Keratinocyte (primary cell): ENCODE measurements around the gene HRNR. TPM values are rescaled to one million over a fixed set of nuclear protein-coding genes. Genes with fewer than 3 reads are reported as not detected.
A peak's percentile ranks its signal among the peaks of the same experiment; 100 is the strongest.

Source experiments
- DNase-seq: peaks from one replicate; pipeline ENCODE4 v3.0.0-alpha.2; 2011; ENCODE audit warnings: low read depth, missing footprints, low spot score
- FAIRE-seq: peaks from 2 replicates; lab custom pipeline; 2011; peaks lifted over from hg19 to GRCh38; lab: Jason Lieb, UNC
- H2AFZ ChIP-seq: 2 replicates; pipeline ENCODE4 v1.6.0; 2012; ENCODE audit warnings: low read length, control low read depth, inconsistent platforms; ENCODE audit not compliant: control insufficient read depth
- H3K27ac ChIP-seq: 2 replicates; pipeline ENCODE4 v1.5.1; 2011; ENCODE audit warnings: low read length; ENCODE audit not compliant: control insufficient read depth, insufficient read depth
- H3K27me3 ChIP-seq: 3 replicates; pipeline ENCODE4 v1.6.0; 2011; ENCODE audit warnings: low read length; ENCODE audit not compliant: control insufficient read depth, insufficient read depth; ENCODE audit errors: extremely low read depth
- H3K36me3 ChIP-seq, 2 experiments: 2 replicates in 1 of 2; 3 replicates in 1 of 2; pipeline ENCODE4 v1.5.1; 2011; ENCODE audit warnings: low read length in 2 of 2, mild to moderate bottlenecking in 1 of 2; ENCODE audit not compliant: control insufficient read depth in 2 of 2, insufficient read depth in 2 of 2; ENCODE audit errors: extremely low read depth in 1 of 2
- H3K4me1 ChIP-seq: 3 replicates; pipeline ENCODE4 v1.5.1; 2011; ENCODE audit warnings: low read length; ENCODE audit not compliant: control insufficient read depth, insufficient read depth; ENCODE audit errors: extremely low read depth
- H3K4me2 ChIP-seq: 3 replicates; pipeline ENCODE4 v1.6.0; 2011; ENCODE audit warnings: low read depth, low read length; ENCODE audit not compliant: control insufficient read depth, insufficient read depth; ENCODE audit errors: extremely low read depth
- H3K4me3 ChIP-seq, 3 experiments: fragments of 200-600 bp in 1 of 3; sonication (generic) in 1 of 3; 2 replicates in 2 of 3; 3 replicates in 1 of 3; pipeline ENCODE4 v1.5.1; 2011 to 2016; ENCODE audit warnings: low read length in 3 of 3, mild to moderate bottlenecking in 3 of 3, control low read depth in 2 of 3, inconsistent platforms in 1 of 3, low read depth in 1 of 3, mixed read lengths in 1 of 3, mixed run types in 1 of 3, moderate library complexity in 1 of 3; ENCODE audit not compliant: control insufficient read depth in 2 of 3, insufficient read depth in 2 of 3; ENCODE audit errors: extremely low read depth in 1 of 3
- H3K79me2 ChIP-seq: 2 replicates; pipeline ENCODE4 v1.6.0; 2012; ENCODE audit warnings: low read length; ENCODE audit not compliant: control insufficient read depth, insufficient read depth
- H3K9ac ChIP-seq: 3 replicates; pipeline ENCODE4 v1.6.0; 2011; ENCODE audit warnings: low read length; ENCODE audit not compliant: control insufficient read depth, insufficient read depth; ENCODE audit errors: extremely low read depth
- H3K9me1 ChIP-seq: 3 replicates; pipeline ENCODE4 v1.6.0; 2011; ENCODE audit warnings: low read length; ENCODE audit not compliant: control insufficient read depth, insufficient read depth; ENCODE audit errors: extremely low read depth
- H3K9me3 ChIP-seq: 2 replicates; pipeline ENCODE4 v1.5.1; 2012; ENCODE audit warnings: low read depth, low read length; ENCODE audit not compliant: control insufficient read depth
- H4K20me1 ChIP-seq: 3 replicates; pipeline ENCODE4 v1.6.0; 2011; ENCODE audit warnings: low read length; ENCODE audit not compliant: control insufficient read depth, insufficient read depth; ENCODE audit errors: extremely low read depth
- CTCF ChIP-seq, 3 experiments: IDR thresholded peaks in 1 of 3; conservative IDR thresholded peaks in 1 of 3; optimal IDR thresholded peaks in 1 of 3; 2 replicates in 2 of 3; 3 replicates in 1 of 3; pipeline versions ENCODE3 to v1.5.1; 2011; ENCODE audit warnings: low read length in 3 of 3, mild to moderate bottlenecking in 3 of 3, moderate library complexity in 2 of 3, control low read depth in 1 of 3, inconsistent platforms in 1 of 3; ENCODE audit not compliant: insufficient read depth in 2 of 3; ENCODE audit errors: extremely low read depth in 1 of 3
- EZH2 ChIP-seq: IDR thresholded peaks from one replicate; pipeline ENCODE4 v1.6.1; 2012; ENCODE audit warnings: inconsistent platforms, mild to moderate bottlenecking, low read length, moderate library complexity
- dilution Hi-C: fragments of 300-500 bp; cut with MboI; formaldehyde crosslinking; loops from one replicate; pipeline ENCODE4 v1.7.0; 2020; ENCODE audit warnings: low sequenced_read_pairs; ENCODE audit not compliant: extremely low pct_ligation_motif_present
- polyA plus RNA-seq, 5 experiments: library from polyadenylated mRNA; depleted of rRNA in 3 of 5; stranded (reverse) in 3 of 5; stranded (forward) in 1 of 5; unstranded in 1 of 5; fragments of >200 nt; gene quantifications; 1 replicate in 1 of 5; 2 replicates in 3 of 5; 3 replicates in 1 of 5; pipeline versions ENCODE4 v1.2.1 to v1.2.3, GENCODE V29; 2011 to 2012; ENCODE audit warnings: missing spikeins in 2 of 5, low read depth in 1 of 5, low replicate concordance in 1 of 5

Gene HRNR
- polyA plus RNA-seq, 1 donor (not counting 4 experiments of a cell fraction or from before 2014, with no cell fraction given) = 0.09 TPM

- DNase-seq (no peak), FAIRE-seq (no peak)
- dilution Hi-C loops = no loop called here
- Histone ChIP-seq H4K20me1 (no peaks in the 10 kb centered on the region), H2AFZ (no peak overlapping the region), H3K9ac (no peak overlapping the region), H3K4me3 (peak overlapping the region in 1 of 3 experiments; percentile 7), H3K4me1 (peaks cover 29% of the 10 kb centered on the region), H3K36me3 (no peaks in the 10 kb centered on the region), H3K27ac (peak overlapping the region; percentile 65), H3K9me1 (no peaks in the 10 kb centered on the region), H3K9me3 (no peaks in the 10 kb centered on the region), H3K79me2 (no peaks in the 10 kb centered on the region), H3K27me3 (no peaks in the 10 kb centered on the region), H3K4me2 (peak overlapping the region; percentile 49)
- TF ChIP-seq EZH2 = no peak
- TF ChIP-seq CTCF (optimal IDR thresholded peaks at IDR 0.05 in 1 of 3, IDR thresholded peaks at IDR 0.05 in 1 of 3, conservative IDR thresholded peaks at IDR 0.05 in 1 of 3; ENCODE audit: extremely low read depth in 1 of 3, insufficient read depth in 2 of 3, low read length in 3 of 3) = no peak
Measured at GRCh38 chr1:152191711-152192110, 32.3 kb downstream of the HRNR start.

GRCh38 chr1:152191260-152191659 lies 32.7 kb downstream of the HRNR start:
- dilution Hi-C loops = no loop called here
- H3K4me1 ChIP-seq = peaks cover 34% of the 10 kb centered on the region
- peak; percentile 87 for FAIRE-seq
- no peaks in the 10 kb centered on the region for H3K9me1 ChIP-seq
- H3K36me3 ChIP-seq = no peaks in the 10 kb centered on the region
- H3K4me3 ChIP-seq = peak overlapping the region in 1 of 3 experiments; percentile 7
- no peak overlapping the region for H2AFZ ChIP-seq
- TF ChIP-seq EZH2 (no peak), CTCF (optimal IDR thresholded peaks at IDR 0.05 in 1 of 3, IDR thresholded peaks at IDR 0.05 in 1 of 3, conservative IDR thresholded peaks at IDR 0.05 in 1 of 3; ENCODE audit: extremely low read depth in 1 of 3, insufficient read depth in 2 of 3, low read length in 3 of 3) (no peak)
- no peaks in the 10 kb centered on the region for H3K9me3 ChIP-seq
- H3K4me2 ChIP-seq = peak overlapping the region; percentile 49
- H3K27me3 ChIP-seq = no peaks in the 10 kb centered on the region
- peak overlapping the region; percentile 65 for H3K27ac ChIP-seq
- no peaks in the 10 kb centered on the region for H4K20me1 ChIP-seq
- no peak overlapping the region for H3K9ac ChIP-seq
- no peak for DNase-seq
- H3K79me2 ChIP-seq = no peaks in the 10 kb centered on the region
